PFSK-1 (cell line): ENCODE data around the gene SLCO3A1.

Experiments used
- FOXP2 ChIP-seq: optimal IDR thresholded peaks from 2 replicates; pipeline ENCODE3; 2011; ENCODE audit warnings: borderline replicate concordance, control low read depth, inconsistent platforms; ENCODE audit not compliant: insufficient read depth; ENCODE audit errors: extremely low read length, extremely low read depth
- POLR2AphosphoS5 ChIP-seq: IDR thresholded peaks from 2 replicates; pipeline ENCODE4 v1.6.1; 2012; ENCODE audit warnings: low read depth, mild to moderate bottlenecking, control low read depth, low read length, moderate library complexity
- SIN3A ChIP-seq: IDR thresholded peaks from 2 replicates; pipeline ENCODE4 v1.6.1; 2012; ENCODE audit warnings: mild to moderate bottlenecking, low read length, moderate library complexity, borderline replicate concordance; ENCODE audit not compliant: insufficient read depth
- TAF1 ChIP-seq: IDR thresholded peaks from 2 replicates; pipeline ENCODE4 v1.6.1; 2012; ENCODE audit warnings: low read length, control low read depth, borderline replicate concordance; ENCODE audit not compliant: insufficient read depth
- TF ChIP-seq, protein P1 (sequence below), 2 experiments: IDR thresholded peaks; 2 replicates each; pipeline versions ENCODE4 v1.6.1 to v1.8.0; 2011 to 2012; ENCODE audit warnings: low read depth in 2 of 2, low read length in 2 of 2, control low read depth in 1 of 2, inconsistent platforms in 1 of 2, mild to moderate bottlenecking in 1 of 2, moderate library complexity in 1 of 2; ENCODE audit not compliant: insufficient read depth in 1 of 2

The SLCO3A1 gene

DNA sequence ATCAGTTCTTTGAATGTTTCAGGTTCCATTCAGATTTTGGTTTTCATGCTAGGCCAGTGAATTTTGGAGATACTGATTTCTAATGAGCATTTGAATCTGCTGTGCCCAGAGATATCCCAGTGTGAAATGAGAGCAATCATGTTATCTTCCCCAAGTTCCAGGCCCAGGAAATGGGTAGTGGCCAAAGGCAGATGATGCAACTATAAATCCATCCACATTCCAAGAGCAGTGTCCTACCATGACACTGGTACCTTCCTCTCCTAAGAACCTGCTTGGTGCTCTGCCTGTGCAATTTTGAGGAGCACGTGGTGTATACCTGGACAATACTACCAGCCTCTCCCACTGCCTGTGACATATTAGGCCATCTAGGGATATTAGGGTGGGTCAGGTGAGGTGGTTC, 186.8 kb downstream of the SLCO3A1 start:
- TF ChIP-seq TAF1: no peak
- TF ChIP-seq POLR2AphosphoS5: no peak
- TF ChIP-seq FOXP2: no peak
- TF ChIP-seq, protein P1, sequence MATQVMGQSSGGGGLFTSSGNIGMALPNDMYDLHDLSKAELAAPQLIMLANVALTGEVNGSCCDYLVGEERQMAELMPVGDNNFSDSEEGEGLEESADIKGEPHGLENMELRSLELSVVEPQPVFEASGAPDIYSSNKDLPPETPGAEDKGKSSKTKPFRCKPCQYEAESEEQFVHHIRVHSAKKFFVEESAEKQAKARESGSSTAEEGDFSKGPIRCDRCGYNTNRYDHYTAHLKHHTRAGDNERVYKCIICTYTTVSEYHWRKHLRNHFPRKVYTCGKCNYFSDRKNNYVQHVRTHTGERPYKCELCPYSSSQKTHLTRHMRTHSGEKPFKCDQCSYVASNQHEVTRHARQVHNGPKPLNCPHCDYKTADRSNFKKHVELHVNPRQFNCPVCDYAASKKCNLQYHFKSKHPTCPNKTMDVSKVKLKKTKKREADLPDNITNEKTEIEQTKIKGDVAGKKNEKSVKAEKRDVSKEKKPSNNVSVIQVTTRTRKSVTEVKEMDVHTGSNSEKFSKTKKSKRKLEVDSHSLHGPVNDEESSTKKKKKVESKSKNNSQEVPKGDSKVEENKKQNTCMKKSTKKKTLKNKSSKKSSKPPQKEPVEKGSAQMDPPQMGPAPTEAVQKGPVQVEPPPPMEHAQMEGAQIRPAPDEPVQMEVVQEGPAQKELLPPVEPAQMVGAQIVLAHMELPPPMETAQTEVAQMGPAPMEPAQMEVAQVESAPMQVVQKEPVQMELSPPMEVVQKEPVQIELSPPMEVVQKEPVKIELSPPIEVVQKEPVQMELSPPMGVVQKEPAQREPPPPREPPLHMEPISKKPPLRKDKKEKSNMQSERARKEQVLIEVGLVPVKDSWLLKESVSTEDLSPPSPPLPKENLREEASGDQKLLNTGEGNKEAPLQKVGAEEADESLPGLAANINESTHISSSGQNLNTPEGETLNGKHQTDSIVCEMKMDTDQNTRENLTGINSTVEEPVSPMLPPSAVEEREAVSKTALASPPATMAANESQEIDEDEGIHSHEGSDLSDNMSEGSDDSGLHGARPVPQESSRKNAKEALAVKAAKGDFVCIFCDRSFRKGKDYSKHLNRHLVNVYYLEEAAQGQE (IDR thresholded peaks at IDR 0.05; ENCODE audit: insufficient read depth in 1 of 2, low read depth in 2 of 2, low read length in 2 of 2): no peak
- TF ChIP-seq SIN3A: no peak

DNA sequence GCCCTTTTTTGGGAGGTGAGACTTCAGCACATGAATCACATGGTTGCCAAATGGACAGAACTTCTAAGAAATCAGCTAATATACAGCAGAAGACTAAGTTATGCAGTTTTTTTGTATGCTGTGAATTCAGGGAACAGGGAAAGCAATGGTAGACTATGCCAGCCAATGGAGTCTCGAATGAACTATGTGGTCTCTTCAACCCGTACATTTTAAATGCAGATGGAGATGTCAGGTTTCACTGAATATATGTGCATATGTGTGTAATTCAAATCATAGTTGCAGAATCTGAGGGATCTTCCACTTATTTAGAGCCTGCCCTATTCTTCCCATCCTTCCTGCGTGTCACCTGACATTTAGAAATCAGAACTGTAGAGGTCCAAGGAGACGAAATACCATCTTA, 187.9 kb downstream of the SLCO3A1 start:
- TF ChIP-seq FOXP2 (no peak), TAF1 (no peak), SIN3A (no peak), POLR2AphosphoS5 (no peak)
- TF ChIP-seq, protein P1 (IDR thresholded peaks at IDR 0.05; ENCODE audit: insufficient read depth in 1 of 2, low read depth in 2 of 2, low read length in 2 of 2): no peak

DNA sequence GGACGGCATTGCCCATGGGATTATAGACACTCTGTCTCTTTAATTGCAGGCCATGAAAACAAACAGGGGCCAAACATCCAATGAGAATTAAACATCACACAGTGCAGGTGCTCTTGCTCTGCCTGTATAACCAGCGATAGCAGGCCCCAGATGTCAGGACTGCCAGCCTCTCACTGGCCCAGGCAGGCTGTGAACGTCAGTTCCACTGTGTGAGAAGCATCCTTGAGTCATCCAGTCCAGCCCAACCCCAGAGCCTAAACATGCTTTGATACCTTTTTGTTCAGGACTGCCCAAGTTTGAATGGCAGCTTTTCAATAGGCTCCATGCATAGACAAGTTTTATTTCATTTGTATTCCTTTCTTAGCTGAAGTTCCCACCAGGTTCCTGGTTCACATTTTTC, 189.8 kb downstream of the SLCO3A1 start:
- no peak for TF ChIP-seq SIN3A
- TF ChIP-seq TAF1: no peak
- TF ChIP-seq, protein P1 (IDR thresholded peaks at IDR 0.05; ENCODE audit: insufficient read depth in 1 of 2, low read depth in 2 of 2, low read length in 2 of 2): no peak
- TF ChIP-seq POLR2AphosphoS5: no peak
- no peak for TF ChIP-seq FOXP2

GRCh38 chr15:92044203-92044909, 190.8 kb downstream of the SLCO3A1 start:
- TF ChIP-seq, protein P1 (IDR thresholded peaks at IDR 0.05; ENCODE audit: insufficient read depth in 1 of 2, low read depth in 2 of 2, low read length in 2 of 2): no peak
- TF ChIP-seq TAF1 (no peak), SIN3A (no peak), FOXP2 (no peak), POLR2AphosphoS5 (no peak)

DNA sequence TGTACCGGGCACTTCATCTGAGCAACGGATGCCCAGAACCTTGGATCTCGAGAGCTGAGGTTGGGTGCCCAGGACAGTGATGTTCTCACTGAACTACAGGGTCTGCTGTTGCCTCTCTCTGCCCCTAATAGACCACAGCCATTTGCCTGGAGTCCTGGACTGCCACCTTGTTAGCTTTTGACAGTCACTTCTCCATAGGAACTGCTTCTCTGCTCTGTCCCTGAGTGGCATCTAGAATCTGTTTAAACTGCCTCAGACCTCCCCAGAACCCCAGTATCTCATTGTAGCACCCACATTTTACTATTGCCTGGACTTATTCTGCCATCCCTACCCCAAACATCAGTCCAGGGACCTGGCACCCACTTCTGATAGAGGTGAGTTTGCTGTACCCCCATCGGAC, 194.4 kb downstream of the SLCO3A1 start:
- no peak for TF ChIP-seq TAF1
